IMR-90 (cell line): Measurements from ENCODE around the gene MOB1B.

Source experiments
- CEBPB ChIP-seq: IDR thresholded peaks from 2 replicates; pipeline ENCODE4 v1.6.1; 2012; ENCODE audit warnings: low read depth, low read length, improper control_type of control experiment
- POLR2A ChIP-seq: IDR thresholded peaks from 2 replicates; pipeline ENCODE4 v1.6.1; 2012; ENCODE audit warnings: mild to moderate bottlenecking, low read depth, low read length

GRCh38 chr4:70877556-70877955 is 24.6 kb upstream of the MOB1B start:
- TF ChIP-seq POLR2A, result no peak
- TF ChIP-seq CEBPB, result no peak
